Gastroesophageal sphincter (tissue), 4 donors: ENCODE data around the gene INA. TPM values are rescaled to one million over a fixed set of nuclear protein-coding genes. Genes with fewer than 3 reads are reported as not detected.
A peak's percentile ranks its signal among the peaks of the same experiment; 100 is the strongest.

Source experiments
- ATAC-seq: fragments of 150-250 bp; one replicate; pipeline ENCODE4 v1.9.1; 2016; ENCODE audit warnings: mild to moderate bottlenecking, moderate library complexity
- H3K27ac ChIP-seq, 4 donors: fragments of 200-600 bp; sonication (generic) in 3 of 4; 1 replicate in 3 of 4; 2 replicates in 1 of 4; pipeline ENCODE4 v1.5.1; 2016 to 2019
- H3K27me3 ChIP-seq: fragments of 200-600 bp; sonication (generic); one replicate; pipeline ENCODE4 v1.5.1; 2019
- H3K36me3 ChIP-seq, 2 donors: fragments of 200-600 bp; sonication (generic); one replicate each; pipeline ENCODE4 v1.5.1; 2019; ENCODE audit warnings: control low read depth in 1 of 2
- H3K4me1 ChIP-seq, 3 donors: fragments of 200-600 bp; sonication (generic); 1 replicate in 2 of 3; 2 replicates in 1 of 3; pipeline ENCODE4 v1.5.1; 2016 to 2019; ENCODE audit warnings: control low read depth in 2 of 3
- H3K4me3 ChIP-seq, 2 donors: fragments of 200-600 bp; sonication (generic); one replicate each; pipeline ENCODE4 v1.5.1; 2019; ENCODE audit warnings: mild to moderate bottlenecking in 1 of 2, moderate library complexity in 1 of 2
- H3K9me3 ChIP-seq, 3 donors: fragments of 200-600 bp; sonication (generic); one replicate each; pipeline ENCODE4 v1.5.1; 2017 to 2019; ENCODE audit warnings: control low read depth in 2 of 3
- EP300 ChIP-seq: sonication (generic); formaldehyde crosslinking; IDR thresholded peaks from one replicate; pipeline ENCODE4 v1.6.1; 2017; ENCODE audit warnings: antibody characterized with exemption, mild to moderate bottlenecking
- POLR2A ChIP-seq, 2 donors: fragments of 450-650 bp; IDR thresholded peaks; one replicate each; pipeline ENCODE4 v1.6.1; 2017; ENCODE audit warnings: antibody characterized with exemption in 2 of 2, mild to moderate bottlenecking in 2 of 2, moderate library complexity in 1 of 2
- POLR2AphosphoS5 ChIP-seq: sonication (generic); formaldehyde crosslinking; IDR thresholded peaks from one replicate; pipeline ENCODE4 v1.6.1; 2017; ENCODE audit warnings: antibody characterized with exemption
- WGBS, 2 donors: methylation state at CpG; one replicate each; pipeline ENCODE4 v1.1.5; 2018; ENCODE audit warnings: low coverage in 1 of 2; 5-methylcytosine and 5-hydroxymethylcytosine counted together
- total RNA-seq, 4 donors: library from RNA; depleted of rRNA; stranded (reverse); fragments of >200 nt; gene quantifications; one replicate each; pipeline ENCODE4 v1.1.0, GENCODE V29; 2016
- TF ChIP-seq, protein P1 (sequence below), 4 experiments: fragments of 200-600 bp in 2 of 4; fragments of 450-650 bp in 2 of 4; sonication (generic) in 1 of 4; IDR thresholded peaks; one replicate each; pipeline ENCODE4 v1.5.1; 2017 to 2019; ENCODE audit warnings: antibody characterized with exemption in 4 of 4, mild to moderate bottlenecking in 2 of 4, moderate library complexity in 2 of 4

Gene INA
- 1 to 10 TPM in 3 of 4 donors, under 1 TPM in 1; 0.31 to 1.8 (median 1.2) TPM for total RNA-seq

- 0% methylated on average over 11 of the region's 105 CpGs; no CpG with 5 or more reads in 1 of the 2 donors for WGBS, 2 donors
- Histone ChIP-seq H3K4me3 (peak within 1 kb of the TSS in 1 of 2 donors; percentile 36), H3K27me3 (peaks cover 76% of the 10 kb centered on the region), H3K4me1 (peaks cover 0 to 27% (median 8%) of the 10 kb centered on the region in 3 donors), H3K27ac (no peak within 1 kb of the TSS), H3K36me3 (no peaks in the 10 kb centered on the region), H3K9me3 (peaks cover 0 to 9% (median 0%) of the 10 kb centered on the region in 3 donors)
- TF ChIP-seq EP300, result no peak
- TF ChIP-seq POLR2AphosphoS5, result no peak
- no peak for TF ChIP-seq POLR2A (IDR thresholded peaks at IDR 0.05)
- TF ChIP-seq, protein P1, sequence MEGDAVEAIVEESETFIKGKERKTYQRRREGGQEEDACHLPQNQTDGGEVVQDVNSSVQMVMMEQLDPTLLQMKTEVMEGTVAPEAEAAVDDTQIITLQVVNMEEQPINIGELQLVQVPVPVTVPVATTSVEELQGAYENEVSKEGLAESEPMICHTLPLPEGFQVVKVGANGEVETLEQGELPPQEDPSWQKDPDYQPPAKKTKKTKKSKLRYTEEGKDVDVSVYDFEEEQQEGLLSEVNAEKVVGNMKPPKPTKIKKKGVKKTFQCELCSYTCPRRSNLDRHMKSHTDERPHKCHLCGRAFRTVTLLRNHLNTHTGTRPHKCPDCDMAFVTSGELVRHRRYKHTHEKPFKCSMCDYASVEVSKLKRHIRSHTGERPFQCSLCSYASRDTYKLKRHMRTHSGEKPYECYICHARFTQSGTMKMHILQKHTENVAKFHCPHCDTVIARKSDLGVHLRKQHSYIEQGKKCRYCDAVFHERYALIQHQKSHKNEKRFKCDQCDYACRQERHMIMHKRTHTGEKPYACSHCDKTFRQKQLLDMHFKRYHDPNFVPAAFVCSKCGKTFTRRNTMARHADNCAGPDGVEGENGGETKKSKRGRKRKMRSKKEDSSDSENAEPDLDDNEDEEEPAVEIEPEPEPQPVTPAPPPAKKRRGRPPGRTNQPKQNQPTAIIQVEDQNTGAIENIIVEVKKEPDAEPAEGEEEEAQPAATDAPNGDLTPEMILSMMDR (IDR thresholded peaks at IDR 0.05), result no peak
- no peak for ATAC-seq
Measured at GRCh38 chr10:103276896-103277712, at the start of gene INA. INA (plus strand) TSS chr10:103277138; CDS start chr10:103277212, 74 bp downstream.

DNA sequence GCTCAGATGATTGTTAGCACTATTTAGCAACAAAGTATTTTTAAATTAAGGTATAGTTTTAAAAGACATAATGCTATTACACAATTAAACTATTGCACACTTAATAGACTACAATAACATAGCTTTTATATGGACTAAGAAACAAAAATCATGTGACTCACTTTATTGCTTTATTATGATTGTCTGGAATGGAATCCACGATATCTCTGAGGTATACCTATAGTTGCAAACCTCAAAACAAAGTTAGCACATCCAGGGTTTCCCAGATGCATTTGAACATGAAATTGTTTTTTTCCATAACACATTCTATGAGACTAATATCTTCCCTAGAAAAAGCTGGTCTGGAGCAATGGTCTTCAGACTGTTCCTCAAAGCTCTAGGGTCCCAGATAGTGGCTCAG, 49.5 kb upstream of the INA start:
- Histone ChIP-seq H3K4me1 (peaks cover 0 to 43% (median 5%) of the 10 kb centered on the region in 3 donors), H3K36me3 (no peaks in the 10 kb centered on the region), H3K9me3 (peaks cover 0 to 27% (median 0%) of the 10 kb centered on the region in 3 donors), H3K27ac (peak overlapping the region in 3 of 4 donors; percentile 48 to 80 (median 70)), H3K27me3 (no peaks in the 10 kb centered on the region), H3K4me3 (no peak overlapping the region)
- no peak for ATAC-seq
- TF ChIP-seq, protein P1 (IDR thresholded peaks at IDR 0.05), result no peak
- TF ChIP-seq POLR2AphosphoS5 (no peak), EP300 (no peak), POLR2A (IDR thresholded peaks at IDR 0.05) (no peak)
- 78 to 87% methylated on average over 1 of the region's 1 CpG for WGBS, 2 donors

DNA sequence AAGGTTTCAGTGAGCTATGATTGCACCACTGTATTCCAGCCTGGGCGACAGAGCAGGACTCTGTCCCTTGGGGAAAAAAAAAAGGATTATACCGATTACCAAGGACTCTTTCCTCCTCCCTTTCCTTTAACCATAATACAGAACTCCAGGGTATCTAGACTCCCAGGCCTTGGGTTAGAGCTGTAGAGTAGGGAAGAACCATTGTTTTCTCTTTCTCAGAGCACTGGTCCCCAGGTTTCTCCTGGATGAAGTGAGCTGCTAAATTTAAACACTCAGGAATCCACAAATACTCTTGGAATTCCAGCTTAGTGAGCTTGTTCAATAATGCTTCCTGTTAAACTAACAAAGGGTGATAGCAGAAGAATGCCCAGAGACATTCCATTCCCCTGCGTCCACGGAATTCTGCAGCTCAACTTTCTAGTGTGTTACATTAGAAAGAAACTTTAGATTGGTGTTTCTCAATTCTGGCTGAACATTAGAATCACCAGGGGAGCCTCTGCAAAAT, 45.8 kb upstream of the INA start:
- no peaks in the 10 kb centered on the region for H3K27me3 ChIP-seq
- ATAC-seq, result peak; percentile 69
- no peak overlapping the region for H3K4me3 ChIP-seq
- peak overlapping the region; percentile 76 to 84 (median 78) for H3K27ac ChIP-seq
- no peaks in the 10 kb centered on the region for H3K9me3 ChIP-seq
- WGBS, 2 donors, result 24 to 27% methylated on average over 4 of the region's 4 CpGs
- TF ChIP-seq EP300 (no peak), POLR2A (IDR thresholded peaks at IDR 0.05) (no peak), POLR2AphosphoS5 (peak; percentile 57)
- TF ChIP-seq, protein P1 (IDR thresholded peaks at IDR 0.05), result no peak
- H3K36me3 ChIP-seq, result no peaks in the 10 kb centered on the region
- peaks cover 0 to 43% (median 5%) of the 10 kb centered on the region in 3 donors for H3K4me1 ChIP-seq

GRCh38 chr10:103232131-103232673, 44.7 kb upstream of the INA start:
- Histone ChIP-seq H3K27me3 (no peaks in the 10 kb centered on the region), H3K4me1 (peaks cover 0 to 42% (median 5%) of the 10 kb centered on the region in 3 donors), H3K27ac (peak overlapping the region in 3 of 4 donors; percentile 44 to 78 (median 76)), H3K36me3 (no peaks in the 10 kb centered on the region), H3K9me3 (no peaks in the 10 kb centered on the region), H3K4me3 (no peak overlapping the region)
- WGBS, 2 donors, result 77 to 79% methylated on average over 2 to 3 of the region's 3 CpGs
- TF ChIP-seq, protein P1 (IDR thresholded peaks at IDR 0.05), result no peak
- TF ChIP-seq POLR2A (IDR thresholded peaks at IDR 0.05) (no peak), EP300 (no peak), POLR2AphosphoS5 (no peak)
- no peak for ATAC-seq
